Measurements from ENCODE around the gene CHTF18.

DNA sequence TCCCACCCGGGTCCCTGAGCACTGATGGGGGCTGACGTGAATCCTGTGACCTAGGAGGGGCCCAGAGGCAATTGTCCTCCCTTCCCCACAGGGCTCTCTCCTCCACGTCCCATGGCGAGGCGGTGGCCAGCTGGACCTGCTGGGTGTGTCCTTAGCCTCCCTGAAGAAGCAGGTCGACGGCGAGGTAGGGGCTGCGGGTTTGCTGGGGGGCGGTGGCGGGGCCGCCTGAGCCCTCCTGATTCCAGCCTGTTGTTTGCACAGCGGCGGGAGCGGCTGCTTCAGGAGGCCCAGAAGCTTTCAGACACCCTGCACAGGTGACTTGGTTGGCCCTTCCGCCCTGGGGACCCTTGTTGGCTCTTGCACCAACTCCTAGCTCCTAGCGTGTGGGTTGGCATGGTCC lies 1.7 kb downstream of the CHTF18 start:
- TF ChIP-seq POLR2A (IDR thresholded peaks at IDR 0.05; ENCODE audit: low read depth, low read length) (no peak), POLR2AphosphoS5 (IDR thresholded peaks at IDR 0.05; ENCODE audit: low read depth, low read length) (no peak), SPI1 (IDR thresholded peaks at IDR 0.05; ENCODE audit: low read depth, low read length) (no peak)

Data from GM12891 (cell line).